ENCODE results near the gene LEF1.
A peak's percentile ranks its signal among the peaks of the same experiment; 100 is the strongest.

The LEF1 gene

GRCh38 chr4:108078024-108078733 is 90.6 kb downstream of the LEF1 start:
- peaks cover 28% of the 10 kb centered on the region for H3K4me1 Mint-ChIP-seq
- H3K27me3 Mint-ChIP-seq (ENCODE audit: low read depth, poor library complexity), result no peaks in the 10 kb centered on the region
- H3K36me3 Mint-ChIP-seq (ENCODE audit: low read depth), result peaks cover 86% of the 10 kb centered on the region

GRCh38 chr4:108072300-108072699 is 96.4 kb downstream of the LEF1 start:
- DNase-seq, result peak; percentile 38
- no peak for TF ChIP-seq CTCF (IDR thresholded peaks at IDR 0.05)
- H3K27ac Mint-ChIP-seq, result peak overlapping the region; percentile 97
- H3K9me3 Mint-ChIP-seq, result no peaks in the 10 kb centered on the region
- peak overlapping the region; percentile 27 for H3K4me3 Mint-ChIP-seq
- peaks cover 78% of the 10 kb centered on the region for H3K36me3 Mint-ChIP-seq (ENCODE audit: low read depth)
- no peaks in the 10 kb centered on the region for H3K27me3 Mint-ChIP-seq (ENCODE audit: low read depth, poor library complexity)
- H3K4me1 Mint-ChIP-seq, result peaks cover 56% of the 10 kb centered on the region

More at GRCh38 chr4:108078024-108078733, 90.6 kb downstream of the LEF1 start:
- Mint-ChIP-seq H3K4me3 (no peak overlapping the region), H3K27ac (peak overlapping the region; percentile 74), H3K9me3 (no peaks in the 10 kb centered on the region)
- no peak for DNase-seq
- TF ChIP-seq CTCF (IDR thresholded peaks at IDR 0.05), result no peak

GRCh38 chr4:108070775-108071174 is 98.0 kb downstream of the LEF1 start:
- H3K27me3 Mint-ChIP-seq (ENCODE audit: low read depth, poor library complexity), result no peaks in the 10 kb centered on the region
- no peak for TF ChIP-seq CTCF (IDR thresholded peaks at IDR 0.05)
- H3K4me1 Mint-ChIP-seq, result peaks cover 63% of the 10 kb centered on the region
- H3K27ac Mint-ChIP-seq, result peak overlapping the region; percentile 32
- no peaks in the 10 kb centered on the region for H3K9me3 Mint-ChIP-seq
- H3K36me3 Mint-ChIP-seq (ENCODE audit: low read depth), result peaks cover 80% of the 10 kb centered on the region
- no peak overlapping the region for H3K4me3 Mint-ChIP-seq
- no peak for DNase-seq

DNA sequence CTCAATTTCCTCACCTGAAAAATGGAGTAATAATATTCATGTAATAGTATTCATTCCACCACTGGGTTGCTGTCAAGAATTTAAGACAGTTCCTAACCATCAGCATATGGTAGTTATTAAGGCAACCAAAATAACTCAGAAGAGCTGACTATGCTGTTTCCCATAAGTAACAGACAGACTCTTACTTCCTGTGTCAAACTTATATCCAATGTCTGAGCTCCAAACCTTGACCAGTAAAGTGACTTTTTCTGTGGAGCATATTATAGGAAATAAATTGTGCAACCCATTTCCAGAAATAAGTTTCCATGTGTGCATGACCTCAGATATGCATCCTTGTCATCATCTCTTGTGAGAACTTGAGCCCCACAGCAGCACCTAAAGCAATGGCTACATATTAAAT is 100.3 kb downstream of the LEF1 start:
- no peaks in the 10 kb centered on the region for H3K9me3 Mint-ChIP-seq
- H3K27me3 Mint-ChIP-seq (ENCODE audit: low read depth, poor library complexity), result no peaks in the 10 kb centered on the region
- H3K27ac Mint-ChIP-seq, result no peak overlapping the region
- no peak for TF ChIP-seq CTCF (IDR thresholded peaks at IDR 0.05)
- H3K4me1 Mint-ChIP-seq, result peaks cover 51% of the 10 kb centered on the region
- peaks cover 77% of the 10 kb centered on the region for H3K36me3 Mint-ChIP-seq (ENCODE audit: low read depth)
- no peak for DNase-seq
- no peak overlapping the region for H3K4me3 Mint-ChIP-seq

DNA sequence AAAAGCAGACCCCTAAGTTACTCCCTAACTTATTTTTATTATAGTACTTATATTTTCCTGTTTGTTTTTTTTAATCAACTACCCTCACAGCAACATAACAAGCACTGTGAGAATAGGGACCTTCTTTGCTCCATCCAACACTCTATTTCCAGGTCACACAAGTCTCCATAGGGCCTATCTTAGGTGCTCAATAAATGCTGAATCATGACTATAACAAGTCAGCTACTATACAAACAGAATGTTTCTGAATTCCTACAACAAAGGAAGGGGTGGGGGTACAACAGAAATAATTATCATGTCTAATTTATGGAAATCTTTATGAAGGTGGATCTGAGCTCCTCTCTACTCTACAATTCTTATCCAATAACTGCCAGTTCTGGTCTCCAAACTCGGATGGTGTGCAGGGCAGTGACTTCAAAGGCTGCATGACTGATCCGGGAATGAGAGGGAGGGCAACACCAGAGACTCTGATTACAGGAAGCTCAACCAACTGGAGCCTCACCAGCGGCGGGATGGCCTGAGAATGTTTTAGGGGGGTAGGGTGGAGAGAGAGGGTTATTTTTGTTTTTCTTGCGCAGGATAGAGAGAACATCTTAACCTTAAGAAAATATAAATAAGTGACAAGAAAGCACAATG is 107.9 kb downstream of the LEF1 start:
- Mint-ChIP-seq H3K4me1 (peaks cover 72% of the 10 kb centered on the region), H3K36me3 (ENCODE audit: low read depth) (peaks cover 52% of the 10 kb centered on the region), H3K27ac (peak overlapping the region; percentile 79), H3K27me3 (ENCODE audit: low read depth, poor library complexity) (no peaks in the 10 kb centered on the region), H3K9me3 (no peaks in the 10 kb centered on the region), H3K4me3 (peak overlapping the region; percentile 49)
- TF ChIP-seq CTCF (IDR thresholded peaks at IDR 0.05), result no peak
- DNase-seq, result peak; percentile 35
